ENCODE measurements around the gene TPPP. TPM values are rescaled to one million over a fixed set of nuclear protein-coding genes. Genes with fewer than 3 reads are reported as not detected.

TPPP gene
- total RNA-seq, 1 experiment from 2014 or later: 0.18 TPM

GRCh38 chr5:610744-611730 lies 82.1 kb downstream of the TPPP start:
- H3K9me3 ChIP-seq: peaks cover 13% of the 10 kb centered on the region; the same call in 1 of the 2 replicates
- H3K27me3 ChIP-seq (replicated peaks; ENCODE audit: control insufficient read depth, insufficient read depth, low read length): no peaks in the 10 kb centered on the region
- intact Hi-C loops (cut with micrococcal nuclease; ENCODE audit: unreplicated experiment): loop anchor here (10.0 kb wide), 1 partner anchor 166 kb away; the partner anchor contains the start of gene EXOC3
- POLR2A ChIA-PET: interaction anchor here (0.6 kb wide), 1 partner anchor 88 kb away, joined by 3 read pairs; no protein-coding TSS in a partner anchor
- H3K4me1 Mint-ChIP-seq (ENCODE audit: low read depth, unreplicated experiment): peaks cover 13% of the 10 kb centered on the region
- DNase-seq: peak in 1 of 2 experiments; percentile 18
- H3K9me3 Mint-ChIP-seq (ENCODE audit: unreplicated experiment): peaks cover 27% of the 10 kb centered on the region
- H3K27me3 Mint-ChIP-seq (ENCODE audit: insufficient read depth, unreplicated experiment): no peaks in the 10 kb centered on the region
- H3K4me3 Mint-ChIP-seq (ENCODE audit: unreplicated experiment): peak overlapping the region; percentile 93
- TF ChIP-seq CTCF (IDR thresholded peaks at IDR 0.05; ENCODE audit: insufficient read depth in 1 of 2, low read depth in 1 of 2, low read length in 1 of 2, severe bottlenecking in 1 of 2, unreplicated experiment in 1 of 2): no peak
- H3K4me1 ChIP-seq: peaks cover 4% of the 10 kb centered on the region; the same call in 1 of the 2 replicates
- CTCF ChIA-PET: no interaction called here
- peaks cover 39% of the 10 kb centered on the region for H3K36me3 Mint-ChIP-seq (ENCODE audit: insufficient read depth, unreplicated experiment)
- peak overlapping the region; percentile 85 for H3K4me3 ChIP-seq (ENCODE audit: low read depth, low read length)
- H3K27ac Mint-ChIP-seq (ENCODE audit: unreplicated experiment): peak overlapping the region; percentile 48
- H3K36me3 ChIP-seq (ENCODE audit: control insufficient read depth, insufficient read depth, low read length): no peaks in the 10 kb centered on the region
- no TSS peak for BruUV-seq (replicated peaks)

- CTCF ChIA-PET: no interaction called here
- no peaks in the 10 kb centered on the region for H3K27me3 Mint-ChIP-seq (ENCODE audit: insufficient read depth, unreplicated experiment)
- no peaks in the 10 kb centered on the region for H3K36me3 ChIP-seq (ENCODE audit: control insufficient read depth, insufficient read depth, low read length)
- no peak overlapping the region for H3K4me3 ChIP-seq (ENCODE audit: low read depth, low read length)
- POLR2A ChIA-PET: no interaction called here
- peaks cover 13% of the 10 kb centered on the region for H3K4me1 Mint-ChIP-seq (ENCODE audit: low read depth, unreplicated experiment)
- peaks cover 13% of the 10 kb centered on the region; the same call in 1 of the 2 replicates for H3K9me3 ChIP-seq
- H3K27me3 ChIP-seq (replicated peaks; ENCODE audit: control insufficient read depth, insufficient read depth, low read length): no peaks in the 10 kb centered on the region
- no TSS peak for BruUV-seq (replicated peaks)
- H3K4me1 ChIP-seq: peaks cover 4% of the 10 kb centered on the region; the same call in 1 of the 2 replicates
- H3K4me3 Mint-ChIP-seq (ENCODE audit: unreplicated experiment): no peak overlapping the region
- peaks cover 30% of the 10 kb centered on the region for H3K36me3 Mint-ChIP-seq (ENCODE audit: insufficient read depth, unreplicated experiment)
- peak in 1 of 2 experiments; percentile 22 for DNase-seq
- TF ChIP-seq CTCF (IDR thresholded peaks at IDR 0.05; ENCODE audit: insufficient read depth in 1 of 2, low read depth in 1 of 2, low read length in 1 of 2, severe bottlenecking in 1 of 2, unreplicated experiment in 1 of 2): no peak
- intact Hi-C loops (cut with micrococcal nuclease; ENCODE audit: unreplicated experiment): loop anchor here (10.0 kb wide), 1 partner anchor 165 kb away; the partner anchor contains the start of gene EXOC3
- H3K27ac Mint-ChIP-seq (ENCODE audit: unreplicated experiment): no peak overlapping the region
- peaks cover 19% of the 10 kb centered on the region for H3K9me3 Mint-ChIP-seq (ENCODE audit: unreplicated experiment)
Observed at GRCh38 chr5:610011-610743, 83.0 kb downstream of the TPPP start.

Other genes starting within 250 kb of the TPPP start
- 3.4 and 3.7 TPM in 2 replicates for gene SLC9A3, start 168.9 kb downstream of the TPPP start, total RNA-seq (2022)
- gene CEP72, start 81.0 kb downstream of the TPPP start, total RNA-seq (2022): 36.6 and 38.7 TPM in 2 replicates
- 1.00 and 1.1 TPM in 2 replicates for gene ZDHHC11B, start 91.4 kb upstream of the TPPP start, total RNA-seq (2022)
- gene ZDHHC11, start 157.6 kb upstream of the TPPP start, total RNA-seq (2022): 3.6 and 5.0 TPM in 2 replicates
- gene BRD9, start 199.4 kb upstream of the TPPP start, total RNA-seq (2022): 76.2 and 77.5 TPM in 2 replicates
- gene TRIP13, start 199.5 kb upstream of the TPPP start, total RNA-seq (2022): 40.2 and 42.5 TPM in 2 replicates

Data from Caco-2 (cell line).